Mucosa of descending colon (tissue), 3 donors: ENCODE results near the gene CWC27. TPM values are rescaled to one million over a fixed set of nuclear protein-coding genes. Genes with fewer than 3 reads are reported as not detected.

ENCODE experiments used
- ATAC-seq: fragments of 200-7000 bp; cut with Tn5 transposase; one replicate; pipeline ENCODE4 v1.9.1; 2020; ENCODE audit warnings: mild to moderate bottlenecking, moderate library complexity
- DNase-seq, 3 donors: peaks; one replicate each; pipeline ENCODE4 v3.0.0-alpha.2; 2020
- H3K36me3 ChIP-seq: fragments of 200-600 bp; one replicate; pipeline ENCODE4 v1.8.0; 2021; ENCODE audit warnings: low read depth, mild to moderate bottlenecking
- H3K4me1 ChIP-seq: fragments of 200-600 bp; one replicate; pipeline ENCODE4 v1.8.0; 2021; ENCODE audit warnings: low read depth, mild to moderate bottlenecking
- H3K4me3 ChIP-seq: fragments of 200-600 bp; one replicate; pipeline ENCODE4 v1.8.0; 2021; ENCODE audit warnings: mild to moderate bottlenecking
- H3K9me3 ChIP-seq: fragments of 200-600 bp; one replicate; pipeline ENCODE4 v1.8.0; 2021; ENCODE audit warnings: mild to moderate bottlenecking
- intact Hi-C, 2 donors: fragments of 100-400 bp; cut with DNase I in 1 of 2; cut with micrococcal nuclease in 1 of 2; formaldehyde crosslinking; loops; one replicate each; pipeline versions ENCODE4 v1.11.0 to v1.11.1; 2022; cut with DNase I, micrococcal nuclease
- total RNA-seq, 3 donors: library from RNA; stranded (reverse); fragmentation: NEBNext Ultra II Directional in 2 of 3; extraction: Animal tissue kit (Norgen Biotek cat#: 25700) in 2 of 3; gene quantifications; one replicate each; pipeline versions ENCODE4 v1.2.1 to v1.2.4, GENCODE V29; 2021 to 2023
- TF ChIP-seq, protein P1 (sequence below): fragments of 200-600 bp; IDR thresholded peaks from one replicate; pipeline ENCODE4 v1.8.0; 2022; ENCODE audit warnings: antibody characterized with exemption, mild to moderate bottlenecking
- donor health status: DM: no; HTN: no; CAD: no; lungs with moderate emphysema.
- donor health status: DM: no; HTN: no; CAD: no.
- donor health status: DM: no; HTN: yes; CAD: no.

CWC27 gene
- total RNA-seq, 3 donors from 2014 or later, result 15.1 to 21.7 (median 15.2) TPM

DNA sequence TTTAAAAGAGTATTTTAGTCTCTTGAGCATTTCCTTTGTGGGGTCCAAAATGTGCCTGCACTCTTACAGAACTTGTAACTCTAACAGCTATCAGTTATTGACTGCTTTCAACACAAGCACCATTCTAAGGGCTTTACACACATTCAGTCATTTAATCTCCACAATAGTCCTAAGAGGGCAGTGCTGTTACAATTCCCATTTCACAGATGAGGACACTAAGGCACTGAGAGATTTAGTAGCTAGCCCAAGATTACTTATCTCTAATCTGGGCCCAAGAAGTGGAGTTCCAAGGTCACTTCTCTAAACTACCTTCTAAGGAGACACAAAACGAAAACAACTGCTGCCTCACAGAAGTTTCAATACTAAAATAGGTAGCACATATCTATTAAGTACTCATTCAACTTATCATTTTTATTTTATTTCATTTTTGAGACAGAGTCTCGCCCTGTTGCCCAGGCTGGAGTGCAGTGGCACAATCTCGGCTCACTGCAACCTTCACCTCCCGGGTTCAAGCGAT lies 275.2 kb downstream of the CWC27 start:
- intact Hi-C loops, result no loop called here
- DNase-seq (no peak), ATAC-seq (no peak)
- Histone ChIP-seq H3K36me3 (no peaks in the 10 kb centered on the region), H3K4me1 (no peaks in the 10 kb centered on the region), H3K9me3 (no peaks in the 10 kb centered on the region), H3K4me3 (no peak overlapping the region)
- TF ChIP-seq, protein P1, sequence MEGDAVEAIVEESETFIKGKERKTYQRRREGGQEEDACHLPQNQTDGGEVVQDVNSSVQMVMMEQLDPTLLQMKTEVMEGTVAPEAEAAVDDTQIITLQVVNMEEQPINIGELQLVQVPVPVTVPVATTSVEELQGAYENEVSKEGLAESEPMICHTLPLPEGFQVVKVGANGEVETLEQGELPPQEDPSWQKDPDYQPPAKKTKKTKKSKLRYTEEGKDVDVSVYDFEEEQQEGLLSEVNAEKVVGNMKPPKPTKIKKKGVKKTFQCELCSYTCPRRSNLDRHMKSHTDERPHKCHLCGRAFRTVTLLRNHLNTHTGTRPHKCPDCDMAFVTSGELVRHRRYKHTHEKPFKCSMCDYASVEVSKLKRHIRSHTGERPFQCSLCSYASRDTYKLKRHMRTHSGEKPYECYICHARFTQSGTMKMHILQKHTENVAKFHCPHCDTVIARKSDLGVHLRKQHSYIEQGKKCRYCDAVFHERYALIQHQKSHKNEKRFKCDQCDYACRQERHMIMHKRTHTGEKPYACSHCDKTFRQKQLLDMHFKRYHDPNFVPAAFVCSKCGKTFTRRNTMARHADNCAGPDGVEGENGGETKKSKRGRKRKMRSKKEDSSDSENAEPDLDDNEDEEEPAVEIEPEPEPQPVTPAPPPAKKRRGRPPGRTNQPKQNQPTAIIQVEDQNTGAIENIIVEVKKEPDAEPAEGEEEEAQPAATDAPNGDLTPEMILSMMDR, result no peak

DNA sequence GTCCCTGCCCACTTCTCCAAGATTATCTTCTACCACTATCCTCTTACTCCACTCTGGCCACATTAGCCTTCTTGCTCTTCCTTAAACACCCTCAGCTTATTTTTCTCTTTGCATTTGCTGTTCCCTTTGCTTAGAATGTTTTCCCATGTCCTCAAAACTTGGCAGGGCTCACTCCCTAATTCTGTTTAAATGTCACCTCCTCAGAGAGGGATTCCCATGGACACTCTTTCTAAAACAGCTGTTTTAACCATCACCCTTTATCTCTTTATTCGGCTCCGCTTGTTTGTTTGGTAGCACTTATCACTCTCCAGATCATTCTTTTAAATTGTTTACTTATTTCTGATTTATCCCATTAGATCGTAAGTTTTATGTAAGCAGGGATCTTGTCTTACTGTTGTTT lies 278.5 kb downstream of the CWC27 start:
- intact Hi-C loops, result no loop called here
- TF ChIP-seq, protein P1, result no peak

DNA sequence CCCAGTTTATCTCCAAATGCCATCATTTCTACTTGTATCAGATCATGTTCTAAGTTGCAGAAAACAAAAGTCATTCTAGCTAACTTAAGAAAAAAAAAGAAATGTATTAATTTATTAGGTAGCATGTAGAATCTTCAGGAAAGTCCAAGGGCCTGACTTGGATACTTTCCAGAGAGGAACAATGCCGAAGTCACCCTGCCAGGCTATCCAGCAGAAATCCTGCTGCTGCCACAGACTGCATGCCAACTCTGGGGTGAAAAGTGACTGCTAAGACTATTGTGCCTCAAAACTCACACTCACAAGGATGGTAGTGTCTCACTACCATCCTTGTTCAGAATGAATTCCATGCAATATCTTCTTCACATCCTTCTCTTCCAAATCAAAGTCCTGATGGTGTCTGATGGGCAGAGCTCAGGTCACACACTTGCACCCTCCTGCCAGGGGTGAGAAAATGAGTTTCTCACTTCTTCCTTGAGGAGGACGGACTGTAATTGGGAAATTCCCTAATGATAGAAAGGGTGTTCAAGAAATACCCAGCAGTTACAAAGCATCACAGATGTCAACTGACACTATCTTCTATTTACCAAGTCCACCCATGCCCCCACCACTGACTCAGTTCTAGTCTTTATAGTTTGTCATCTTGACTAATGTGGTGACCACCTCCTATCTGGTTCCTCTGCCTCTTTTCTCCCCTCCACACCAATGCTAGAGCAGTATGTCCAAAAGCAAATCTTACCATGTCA lies 279.4 kb downstream of the CWC27 start:
- Histone ChIP-seq H3K4me1 (no peaks in the 10 kb centered on the region), H3K9me3 (no peaks in the 10 kb centered on the region), H3K4me3 (no peak overlapping the region), H3K36me3 (no peaks in the 10 kb centered on the region)
- TF ChIP-seq, protein P1, result no peak
- intact Hi-C loops, result no loop called here
- no peak for ATAC-seq
- DNase-seq, result no peak

More for the DNA sequence above, 278.5 kb downstream of the CWC27 start:
- DNase-seq (no peak), ATAC-seq (no peak)
- Histone ChIP-seq H3K9me3 (no peaks in the 10 kb centered on the region), H3K4me3 (no peak overlapping the region), H3K36me3 (no peaks in the 10 kb centered on the region), H3K4me1 (no peaks in the 10 kb centered on the region)

DNA sequence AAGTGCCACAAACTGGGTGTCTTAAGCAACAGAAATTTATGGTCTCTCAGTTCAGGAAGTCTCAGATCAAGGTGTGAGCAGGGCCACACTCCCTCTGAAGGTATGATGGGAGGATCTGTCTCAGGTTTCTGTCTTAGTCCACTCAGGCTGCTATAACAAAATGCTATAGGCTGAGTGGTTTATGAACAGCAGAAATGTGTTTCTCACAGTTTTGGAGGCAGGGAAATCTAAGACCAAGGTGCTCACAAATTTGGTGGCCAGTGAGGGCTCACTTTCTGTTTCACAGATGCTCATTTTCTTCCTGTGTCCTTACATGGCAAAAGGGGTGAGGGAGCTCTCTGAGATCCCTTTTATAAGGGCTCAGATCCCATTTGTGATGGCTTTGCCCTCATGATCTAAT lies 281.4 kb downstream of the CWC27 start:
- H3K4me3 ChIP-seq, result no peak overlapping the region
- DNase-seq (no peak), ATAC-seq (no peak)
- H3K9me3 ChIP-seq, result no peaks in the 10 kb centered on the region
- no peaks in the 10 kb centered on the region for H3K36me3 ChIP-seq
- no peaks in the 10 kb centered on the region for H3K4me1 ChIP-seq
- TF ChIP-seq, protein P1, result no peak
- intact Hi-C loops, result no loop called here

DNA sequence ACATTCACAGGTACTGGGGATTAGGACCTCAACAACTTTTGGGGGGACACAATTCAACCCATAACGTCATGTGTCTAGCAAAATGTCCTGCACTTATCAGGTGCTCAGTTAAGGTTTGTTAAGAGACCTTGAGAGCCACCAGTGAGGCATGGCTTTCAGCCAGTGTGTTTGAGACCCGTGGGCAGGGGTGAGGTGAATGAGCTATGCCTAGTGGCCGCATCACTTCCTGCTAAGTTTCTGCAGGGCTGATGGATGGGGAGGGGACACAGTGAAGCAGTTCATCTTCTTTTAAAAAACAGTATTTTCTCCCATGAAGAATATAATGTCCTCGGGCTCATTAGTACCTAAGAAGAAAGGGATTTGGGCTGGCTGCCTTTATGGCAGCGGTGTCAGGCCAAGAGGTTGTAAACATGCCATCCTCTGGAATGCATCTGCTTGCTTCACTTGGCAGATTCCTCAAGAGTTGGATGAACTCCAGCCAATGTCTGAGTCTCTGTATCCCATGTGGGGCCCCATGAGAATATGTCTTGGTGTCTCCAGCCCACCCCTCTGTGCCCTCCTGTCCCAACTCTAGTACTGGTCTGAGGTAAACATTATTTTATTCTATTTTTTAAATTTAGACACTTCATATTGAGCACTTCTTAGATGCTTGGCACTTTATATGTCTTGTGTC lies 282.2 kb downstream of the CWC27 start:
- Histone ChIP-seq H3K4me3 (no peak overlapping the region), H3K9me3 (no peaks in the 10 kb centered on the region), H3K36me3 (no peaks in the 10 kb centered on the region), H3K4me1 (no peaks in the 10 kb centered on the region)
- DNase-seq (no peak), ATAC-seq (no peak)
- TF ChIP-seq, protein P1, result no peak
- intact Hi-C loops, result no loop called here
